ENCODE data around the gene TMEM39B. TPM values are rescaled to one million over a fixed set of nuclear protein-coding genes. Genes with fewer than 3 reads are reported as not detected.
"Not testable (repeated sequence)": the region's sequence is repeated elsewhere in the genome, so short reads cannot be mapped to it uniquely, and the experiment has no call there.

TMEM39B gene
- polyA plus RNA-seq, 6 donors from 2014 or later: 2.1 to 6.6 (median 4.1) TPM

DNA sequence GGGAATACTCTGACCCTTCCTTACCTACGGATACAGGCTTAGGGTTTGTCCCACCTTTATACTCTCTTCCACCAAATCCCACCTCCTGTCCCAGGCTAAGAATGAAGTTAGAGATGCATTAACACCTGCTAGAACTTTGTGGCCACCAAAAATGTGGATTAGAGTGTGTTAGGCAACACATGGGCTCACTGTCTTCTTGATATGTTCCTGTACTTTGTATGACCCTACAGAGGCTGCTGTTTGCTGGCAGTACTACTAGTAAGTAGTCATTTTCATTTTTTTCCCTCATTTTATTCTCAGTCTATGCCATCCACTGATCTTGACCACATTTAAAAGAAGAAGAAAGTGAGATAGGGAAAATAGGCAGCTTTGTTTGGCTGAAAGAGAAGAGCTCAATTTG lies 21.0 kb upstream of the TMEM39B start:
- no peaks in the 10 kb centered on the region for H3K9me3 Mint-ChIP-seq

DNA sequence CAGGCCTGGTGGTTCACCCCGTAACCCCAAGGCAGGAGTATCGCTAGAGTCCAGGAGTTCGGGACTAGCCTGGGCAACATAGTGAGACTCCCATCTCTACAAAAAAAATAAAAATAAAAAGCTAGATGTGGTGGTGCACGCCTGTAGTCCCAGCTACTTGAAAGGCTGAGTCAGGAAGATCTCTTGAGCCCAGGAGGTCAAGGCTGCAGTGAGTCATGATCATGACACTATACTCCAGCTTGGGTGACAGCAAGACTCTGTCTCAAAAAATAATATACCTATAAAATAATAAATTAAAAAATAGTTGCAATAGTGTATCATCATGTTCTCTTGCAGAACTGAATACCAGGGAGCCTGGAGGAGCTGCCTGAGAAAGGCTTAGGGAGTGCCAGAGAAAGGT lies 19.9 kb upstream of the TMEM39B start:
- Mint-ChIP-seq H3K27ac (no peak overlapping the region), H3K27me3 (no peaks in the 10 kb centered on the region), H3K36me3 (peaks cover 10 to 19% of the 10 kb centered on the region in 2 donors), H3K9me3 (no peaks in the 10 kb centered on the region), H3K4me1 (peaks cover 0 to 5% (median 0%) of the 10 kb centered on the region in 3 donors), H3K4me3 (no peak overlapping the region)
- ATAC-seq (ENCODE audit: low read depth in 2 of 2) (no peak), DNase-seq (no peak)

More for the DNA sequence above, 21.0 kb upstream of the TMEM39B start:
- Mint-ChIP-seq H3K36me3 (peaks cover 14 to 21% of the 10 kb centered on the region in 2 donors), H3K4me3 (no peak overlapping the region), H3K27me3 (no peaks in the 10 kb centered on the region), H3K4me1 (peaks cover 0 to 5% (median 0%) of the 10 kb centered on the region in 3 donors), H3K27ac (peak overlapping the region in 1 of 6 donors; percentile 29)
- ATAC-seq (ENCODE audit: low read depth in 2 of 2) (no peak), DNase-seq (no peak)

GRCh38 chr1:32055416-32055815 lies 17.3 kb upstream of the TMEM39B start:
- H3K36me3 Mint-ChIP-seq: peaks cover 5 to 17% of the 10 kb centered on the region in 2 donors
- no peaks in the 10 kb centered on the region for H3K27me3 Mint-ChIP-seq
- H3K9me3 Mint-ChIP-seq: no peaks in the 10 kb centered on the region
- H3K4me3 Mint-ChIP-seq: no peak overlapping the region
- peaks cover 0 to 5% (median 0%) of the 10 kb centered on the region in 3 donors for H3K4me1 Mint-ChIP-seq
- ATAC-seq (ENCODE audit: low read depth in 2 of 2) (no peak), DNase-seq (no peak)
- no peak overlapping the region for H3K27ac Mint-ChIP-seq

DNA sequence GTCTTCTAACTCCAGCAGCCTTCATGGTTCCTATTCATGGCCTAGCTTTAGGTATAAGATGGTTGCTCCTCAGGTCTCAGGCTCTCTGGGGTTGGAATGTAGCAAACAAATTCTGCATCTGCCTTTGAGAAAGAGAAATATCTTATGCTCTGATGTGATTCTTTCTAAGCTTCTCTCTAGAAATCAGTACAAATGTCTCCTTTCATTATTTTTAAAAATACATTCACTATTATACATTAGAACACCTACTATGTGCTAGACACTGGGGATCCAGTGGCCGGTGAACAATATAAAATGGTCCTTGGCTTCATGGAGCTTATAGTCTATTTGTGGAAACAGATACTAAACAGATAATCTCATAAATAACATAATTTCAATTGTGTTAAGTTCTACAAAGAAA lies 16.1 kb upstream of the TMEM39B start:
- peaks cover 0 to 5% (median 0%) of the 10 kb centered on the region in 3 donors for H3K4me1 Mint-ChIP-seq
- H3K36me3 Mint-ChIP-seq: peaks cover 5 to 17% of the 10 kb centered on the region in 2 donors
- no peak overlapping the region for H3K4me3 Mint-ChIP-seq
- H3K27ac Mint-ChIP-seq: peak overlapping the region in 2 of 6 donors; percentile 36 to 80
- no peak for ATAC-seq (ENCODE audit: low read depth in 2 of 2)
- H3K27me3 Mint-ChIP-seq: no peaks in the 10 kb centered on the region
- no peak for DNase-seq
- H3K9me3 Mint-ChIP-seq: no peaks in the 10 kb centered on the region

DNA sequence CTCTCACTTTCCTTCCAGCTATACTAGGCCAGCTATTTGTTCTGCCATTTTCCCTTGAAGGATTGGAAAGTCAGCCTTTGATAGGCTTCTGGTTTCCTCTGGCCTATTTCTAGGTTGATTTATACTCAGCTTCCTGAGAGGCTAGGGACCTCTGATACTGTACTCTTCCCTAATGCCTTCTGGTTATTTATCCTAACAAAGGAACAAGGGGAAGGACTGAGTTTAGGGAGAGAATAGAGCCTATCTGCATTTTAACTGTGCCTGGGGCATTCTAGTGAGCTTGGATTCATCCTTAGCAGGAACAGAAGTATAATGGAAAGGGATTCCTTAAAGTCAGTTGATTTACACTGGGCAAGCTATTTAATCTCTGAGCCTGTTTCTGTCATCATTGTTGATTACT lies 11.8 kb upstream of the TMEM39B start:
- Mint-ChIP-seq H3K9me3 (no peaks in the 10 kb centered on the region), H3K36me3 (no peaks in the 10 kb centered on the region), H3K27ac (peak overlapping the region in 4 of 6 donors; percentile 25 to 82 (median 50))

GRCh38 chr1:32062867-32063230 lies 9.9 kb upstream of the TMEM39B start:
- H3K27ac Mint-ChIP-seq: peak overlapping the region in 3 of 6 donors; percentile 60 to 80 (median 70)
- H3K4me1 Mint-ChIP-seq: peaks cover 0 to 11% (median 0%) of the 10 kb centered on the region in 3 donors
- H3K4me3 Mint-ChIP-seq: no peak overlapping the region
- ATAC-seq (ENCODE audit: low read depth in 2 of 2): no peak
- DNase-seq: no peak
- H3K27me3 Mint-ChIP-seq: no peaks in the 10 kb centered on the region
- H3K36me3 Mint-ChIP-seq: no peaks in the 10 kb centered on the region
- H3K9me3 Mint-ChIP-seq: no peaks in the 10 kb centered on the region

More for the DNA sequence above, 11.8 kb upstream of the TMEM39B start:
- Mint-ChIP-seq H3K4me1 (no peaks in the 10 kb centered on the region), H3K27me3 (no peaks in the 10 kb centered on the region), H3K4me3 (no peak overlapping the region)
- no peak for ATAC-seq (ENCODE audit: low read depth in 2 of 2)
- DNase-seq: no peak

- no peaks in the 10 kb centered on the region for H3K36me3 Mint-ChIP-seq
- ATAC-seq (ENCODE audit: low read depth in 2 of 2) (peak; percentile 47 to 57), DNase-seq (peak; percentile 9)
- H3K27ac Mint-ChIP-seq: peak overlapping the region in 5 of 6 donors; percentile 4 to 70 (median 58)
- H3K4me1 Mint-ChIP-seq: peaks cover 0 to 11% (median 0%) of the 10 kb centered on the region in 3 donors
- H3K27me3 Mint-ChIP-seq: no peaks in the 10 kb centered on the region
- no peak overlapping the region for H3K4me3 Mint-ChIP-seq
- no peaks in the 10 kb centered on the region for H3K9me3 Mint-ChIP-seq
These were observed 9.5 kb upstream of the TMEM39B start for GRCh38 chr1:32063261-32063681.

DNA sequence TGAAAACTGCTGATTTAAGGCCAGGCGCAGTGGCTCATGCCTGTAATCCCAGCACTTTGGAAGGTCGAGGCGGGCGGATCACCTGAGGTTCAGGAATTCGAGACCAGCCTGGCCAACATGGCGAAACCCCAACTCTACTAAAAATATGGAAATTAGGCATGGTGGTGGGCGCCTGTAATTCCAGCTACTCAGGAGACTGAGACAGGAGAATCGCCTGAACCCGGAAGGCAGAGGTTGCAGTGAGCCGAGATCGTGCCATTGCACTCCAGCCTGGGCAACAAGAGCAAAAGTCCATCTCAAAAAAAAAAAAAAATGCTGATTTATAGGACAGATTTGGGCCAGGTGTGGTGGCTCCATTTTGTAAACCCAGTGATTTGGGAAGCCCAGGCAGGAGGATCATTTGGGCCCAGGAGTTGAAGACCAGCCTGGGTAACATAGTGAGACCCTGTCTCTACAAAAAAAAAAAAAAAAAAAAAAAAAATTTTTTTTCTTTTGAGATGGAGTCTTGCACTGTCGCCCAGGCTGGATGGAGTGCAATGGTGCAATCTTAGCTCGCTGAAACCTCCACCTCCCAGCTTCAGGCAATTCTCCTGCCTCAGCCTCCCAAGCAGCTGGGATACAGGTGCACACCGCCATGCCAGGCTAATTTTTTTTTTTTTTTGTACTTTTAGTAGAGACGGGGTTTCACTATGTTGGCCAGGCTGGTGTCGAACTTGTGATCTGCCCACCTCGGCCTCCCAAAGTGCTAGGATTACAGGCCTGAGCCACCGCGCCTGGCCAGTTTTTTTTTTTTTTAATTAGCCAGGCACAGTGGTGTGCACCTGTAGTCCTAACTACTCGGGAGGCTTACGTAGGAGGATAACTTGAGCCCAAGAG lies 6.9 kb upstream of the TMEM39B start:
- H3K9me3 Mint-ChIP-seq, H3K36me3 Mint-ChIP-seq, H3K27ac Mint-ChIP-seq, DNase-seq, H3K27me3 Mint-ChIP-seq: not testable (repeated sequence)
- ATAC-seq (ENCODE audit: low read depth in 2 of 2): peak in 1 of 2 donors; percentile 12
- Mint-ChIP-seq H3K4me1 (peaks cover 0 to 14% (median 3%) of the 10 kb centered on the region in 3 donors), H3K4me3 (peak overlapping the region in 5 of 8 donors; percentile 10 to 70 (median 20))

GRCh38 chr1:32066489-32066873 lies 6.3 kb upstream of the TMEM39B start:
- H3K9me3 Mint-ChIP-seq: no peaks in the 10 kb centered on the region
- H3K27me3 Mint-ChIP-seq: no peaks in the 10 kb centered on the region
- DNase-seq: peak; percentile 18
- H3K4me3 Mint-ChIP-seq: peak overlapping the region in 4 of 8 donors; percentile 10 to 70 (median 20)
- H3K36me3 Mint-ChIP-seq: no peaks in the 10 kb centered on the region
- peak; percentile 81 to 82 for ATAC-seq (ENCODE audit: low read depth in 2 of 2)
- H3K27ac Mint-ChIP-seq: no peak overlapping the region
- H3K4me1 Mint-ChIP-seq: peaks cover 0 to 14% (median 3%) of the 10 kb centered on the region in 3 donors

DNA sequence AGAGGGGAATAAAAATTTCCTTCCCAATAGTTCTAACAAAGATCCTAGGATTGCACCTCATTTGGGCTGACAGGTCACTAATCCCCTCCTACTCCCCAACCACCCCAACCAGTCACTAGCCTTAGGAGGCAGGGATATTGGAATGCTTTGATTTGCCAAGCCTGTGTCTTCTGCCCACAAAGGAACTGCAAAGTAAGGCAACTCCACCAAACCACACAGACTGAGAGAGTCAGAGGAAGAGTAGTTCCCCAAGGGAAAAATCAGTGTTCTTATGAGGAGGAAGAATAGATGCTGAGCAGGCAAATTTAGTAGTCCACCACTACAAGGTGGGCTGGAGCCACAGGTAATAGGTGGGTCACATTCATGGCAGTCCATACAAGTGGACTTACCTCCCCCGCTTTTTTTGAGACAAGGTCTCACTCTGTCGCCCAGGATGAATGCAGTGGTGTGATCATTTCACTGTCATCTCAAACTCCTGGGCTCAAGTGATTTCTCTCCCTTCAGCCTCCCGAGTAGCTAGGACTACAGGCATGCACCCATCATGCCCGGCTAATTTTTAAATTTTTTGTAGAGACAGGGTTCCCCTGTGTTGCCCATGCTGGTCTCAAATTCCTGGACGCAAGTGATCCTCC lies 3.7 kb upstream of the TMEM39B start:
- no peak for ATAC-seq (ENCODE audit: low read depth in 2 of 2)
- Mint-ChIP-seq H3K27ac (peak overlapping the region in 2 of 6 donors; percentile 38 to 79), H3K4me3 (peak overlapping the region in 1 of 8 donors; percentile 12), H3K36me3 (no peaks in the 10 kb centered on the region), H3K9me3 (no peaks in the 10 kb centered on the region), H3K4me1 (peaks cover 18 to 33% (median 22%) of the 10 kb centered on the region in 3 donors), H3K27me3 (no peaks in the 10 kb centered on the region)
- DNase-seq: no peak

GRCh38 chr1:32071758-32072621 lies 749 bp upstream of the TMEM39B start:
- Mint-ChIP-seq H3K27me3 (no peaks in the 10 kb centered on the region), H3K4me1 (peaks cover 24 to 43% (median 32%) of the 10 kb centered on the region in 3 donors), H3K9me3 (no peaks in the 10 kb centered on the region), H3K4me3 (peak overlapping the region; percentile 81 to 99 (median 96)), H3K27ac (peak overlapping the region; percentile 28 to 98 (median 95)), H3K36me3 (peaks cover under 1 to 2% of the 10 kb centered on the region in 2 donors)
- no peak for ATAC-seq (ENCODE audit: low read depth in 2 of 2)
- DNase-seq: no peak

DNA sequence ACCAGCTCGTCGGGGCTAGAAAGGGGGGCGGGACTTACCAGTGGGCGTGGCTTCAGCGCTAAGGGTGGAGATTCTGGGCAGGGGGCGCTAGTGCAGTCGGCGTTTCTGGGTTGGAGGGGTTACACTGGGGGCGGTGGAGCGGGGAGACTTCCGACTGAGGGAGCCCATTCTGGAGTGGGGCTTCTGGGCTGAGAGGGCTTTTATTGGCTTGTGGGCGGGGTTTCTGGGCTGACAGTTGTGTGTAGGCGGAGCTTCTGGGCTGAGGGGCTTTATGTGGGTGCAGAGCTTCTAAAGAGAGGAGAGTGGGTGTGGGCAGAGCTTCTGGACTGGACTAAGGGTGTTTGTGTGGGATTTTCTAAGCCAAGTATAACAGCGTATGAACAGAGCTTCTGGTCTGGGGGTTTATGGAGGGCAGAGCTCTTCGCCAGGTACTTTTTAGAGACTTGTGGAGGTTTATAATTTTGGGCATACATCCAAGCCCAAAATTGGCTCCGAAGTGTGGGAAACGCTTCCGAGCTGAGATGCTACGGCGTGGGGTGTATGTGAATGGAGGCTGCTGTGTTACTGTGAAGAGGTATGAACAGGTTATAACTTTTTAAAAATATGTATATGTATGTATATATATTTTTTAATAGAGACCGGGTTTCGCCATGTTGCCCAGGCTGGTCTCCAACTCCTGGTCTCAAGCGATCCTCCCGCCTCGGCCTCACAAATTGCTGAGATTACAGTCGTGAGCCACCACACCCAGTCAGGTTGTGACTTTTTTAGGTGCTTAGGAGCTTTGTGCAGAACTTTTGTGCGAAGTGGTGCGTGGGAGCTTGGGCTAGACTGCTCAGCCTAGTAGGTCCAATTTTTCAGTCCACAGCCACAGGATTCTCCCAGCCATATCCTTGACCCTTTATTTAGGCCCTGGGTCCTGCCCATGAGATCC lies 825 bp downstream of the TMEM39B start:
- Mint-ChIP-seq H3K27me3 (no peaks in the 10 kb centered on the region), H3K4me1 (peaks cover 32 to 52% (median 44%) of the 10 kb centered on the region in 3 donors)

More for the DNA sequence above, 825 bp downstream of the TMEM39B start:
- H3K4me3 Mint-ChIP-seq: peak overlapping the region; percentile 81 to 99 (median 96)
- H3K9me3 Mint-ChIP-seq: no peaks in the 10 kb centered on the region
- no peak for DNase-seq
- H3K36me3 Mint-ChIP-seq: peaks cover 6 to 11% of the 10 kb centered on the region in 2 donors
- peak overlapping the region; percentile 83 to 98 (median 95) for H3K27ac Mint-ChIP-seq
- peak; percentile 52 for ATAC-seq (ENCODE audit: low read depth in 2 of 2)
